Measurements from ENCODE around the gene PPFIA4.
"Not testable (repeated sequence)": the region's sequence is repeated elsewhere in the genome, so short reads cannot be mapped to it uniquely, and the experiment has no call there.

The PPFIA4 gene

DNA sequence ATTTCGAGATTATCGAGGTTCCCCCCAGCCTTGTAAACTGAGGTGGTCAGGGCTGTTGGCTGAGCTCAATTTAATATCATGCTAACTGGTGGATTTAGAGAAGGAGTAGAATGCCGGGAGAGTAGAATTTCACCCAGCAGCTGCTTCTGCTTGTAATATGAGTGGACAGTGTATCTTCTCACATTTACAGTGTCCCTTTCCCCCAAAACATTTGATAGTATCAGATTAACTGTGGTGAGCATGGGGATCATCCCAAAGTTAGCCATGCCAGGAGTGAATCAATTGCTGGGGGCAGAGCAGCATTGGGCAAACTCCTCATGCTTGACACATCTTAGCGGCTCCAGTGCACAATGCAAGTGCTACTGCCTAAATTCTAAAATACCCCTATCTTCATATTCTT lies 9.2 kb upstream of the PPFIA4 start:
- Histone ChIP-seq H3K36me3 (ENCODE audit: control insufficient read depth, insufficient read depth, low read length) (peaks cover 78% of the 10 kb centered on the region), H3K27me3 (replicated peaks; ENCODE audit: control insufficient read depth, insufficient read depth, low read length, poor library complexity, severe bottlenecking) (no peaks in the 10 kb centered on the region), H3K4me3 (ENCODE audit: insufficient read depth, low read depth, low read length, poor library complexity, severe bottlenecking) (no peak overlapping the region), H3K27ac (ENCODE audit: insufficient read depth, low read length, poor library complexity, severe bottlenecking) (no peak overlapping the region), H3K4me1 (ENCODE audit: control insufficient read depth, insufficient read depth, low read length, poor library complexity, severe bottlenecking) (no peaks in the 10 kb centered on the region), H3K9me3 (ENCODE audit: control insufficient read depth, low read length) (no peaks in the 10 kb centered on the region)
- DNase-seq: no peak

DNA sequence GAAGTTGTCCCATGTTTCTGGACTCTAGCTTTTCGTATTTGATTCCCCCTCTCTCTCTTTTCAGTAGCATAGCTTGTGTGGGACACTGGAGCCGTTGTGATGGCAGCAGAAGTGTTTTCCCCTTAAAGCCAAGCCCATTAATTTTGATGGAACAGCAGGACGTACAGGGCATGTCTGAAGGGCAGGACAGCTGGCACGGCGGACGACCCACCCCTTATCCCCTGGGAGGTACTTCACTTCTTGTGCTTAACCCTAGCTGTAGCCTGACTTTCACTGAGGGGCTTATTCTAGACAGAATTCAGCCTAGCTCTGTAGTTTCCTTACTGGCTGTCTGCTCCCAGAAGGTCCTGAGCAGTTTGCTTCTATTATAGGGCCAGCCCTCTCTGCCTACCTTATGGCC lies 8.6 kb upstream of the PPFIA4 start:
- DNase-seq: no peak
- H3K36me3 ChIP-seq (ENCODE audit: control insufficient read depth, insufficient read depth, low read length): peaks cover 79% of the 10 kb centered on the region
- no peak overlapping the region for H3K27ac ChIP-seq (ENCODE audit: insufficient read depth, low read length, poor library complexity, severe bottlenecking)

GRCh38 chr1:203022855-203023254 lies 3.4 kb upstream of the PPFIA4 start:
- H3K36me3 ChIP-seq (ENCODE audit: control insufficient read depth, insufficient read depth, low read length): peaks cover 39% of the 10 kb centered on the region
- not testable (repeated sequence) for H3K27ac ChIP-seq (ENCODE audit: insufficient read depth, low read length, poor library complexity, severe bottlenecking); H3K4me3 ChIP-seq (ENCODE audit: insufficient read depth, low read depth, low read length, poor library complexity, severe bottlenecking); H3K4me1 ChIP-seq (ENCODE audit: control insufficient read depth, insufficient read depth, low read length, poor library complexity, severe bottlenecking); H3K27me3 ChIP-seq (replicated peaks; ENCODE audit: control insufficient read depth, insufficient read depth, low read length, poor library complexity, severe bottlenecking); H3K9me3 ChIP-seq (ENCODE audit: control insufficient read depth, low read length); DNase-seq

More for the DNA sequence above, 8.6 kb upstream of the PPFIA4 start:
- no peaks in the 10 kb centered on the region for H3K27me3 ChIP-seq (replicated peaks; ENCODE audit: control insufficient read depth, insufficient read depth, low read length, poor library complexity, severe bottlenecking)
- no peak overlapping the region for H3K4me3 ChIP-seq (ENCODE audit: insufficient read depth, low read depth, low read length, poor library complexity, severe bottlenecking)
- H3K9me3 ChIP-seq (ENCODE audit: control insufficient read depth, low read length): no peaks in the 10 kb centered on the region
- H3K4me1 ChIP-seq (ENCODE audit: control insufficient read depth, insufficient read depth, low read length, poor library complexity, severe bottlenecking): no peaks in the 10 kb centered on the region

- DNase-seq: no peak
- Histone ChIP-seq H3K36me3 (ENCODE audit: control insufficient read depth, insufficient read depth, low read length) (peaks cover 20% of the 10 kb centered on the region), H3K9me3 (ENCODE audit: control insufficient read depth, low read length) (no peaks in the 10 kb centered on the region), H3K4me3 (ENCODE audit: insufficient read depth, low read depth, low read length, poor library complexity, severe bottlenecking) (no peak overlapping the region), H3K27ac (ENCODE audit: insufficient read depth, low read length, poor library complexity, severe bottlenecking) (peak overlapping the region; percentile 43), H3K27me3 (replicated peaks; ENCODE audit: control insufficient read depth, insufficient read depth, low read length, poor library complexity, severe bottlenecking) (no peaks in the 10 kb centered on the region), H3K4me1 (ENCODE audit: control insufficient read depth, insufficient read depth, low read length, poor library complexity, severe bottlenecking) (peaks cover 10% of the 10 kb centered on the region)
These were observed 633 bp upstream of the PPFIA4 start for GRCh38 chr1:203025686-203026030.

DNA sequence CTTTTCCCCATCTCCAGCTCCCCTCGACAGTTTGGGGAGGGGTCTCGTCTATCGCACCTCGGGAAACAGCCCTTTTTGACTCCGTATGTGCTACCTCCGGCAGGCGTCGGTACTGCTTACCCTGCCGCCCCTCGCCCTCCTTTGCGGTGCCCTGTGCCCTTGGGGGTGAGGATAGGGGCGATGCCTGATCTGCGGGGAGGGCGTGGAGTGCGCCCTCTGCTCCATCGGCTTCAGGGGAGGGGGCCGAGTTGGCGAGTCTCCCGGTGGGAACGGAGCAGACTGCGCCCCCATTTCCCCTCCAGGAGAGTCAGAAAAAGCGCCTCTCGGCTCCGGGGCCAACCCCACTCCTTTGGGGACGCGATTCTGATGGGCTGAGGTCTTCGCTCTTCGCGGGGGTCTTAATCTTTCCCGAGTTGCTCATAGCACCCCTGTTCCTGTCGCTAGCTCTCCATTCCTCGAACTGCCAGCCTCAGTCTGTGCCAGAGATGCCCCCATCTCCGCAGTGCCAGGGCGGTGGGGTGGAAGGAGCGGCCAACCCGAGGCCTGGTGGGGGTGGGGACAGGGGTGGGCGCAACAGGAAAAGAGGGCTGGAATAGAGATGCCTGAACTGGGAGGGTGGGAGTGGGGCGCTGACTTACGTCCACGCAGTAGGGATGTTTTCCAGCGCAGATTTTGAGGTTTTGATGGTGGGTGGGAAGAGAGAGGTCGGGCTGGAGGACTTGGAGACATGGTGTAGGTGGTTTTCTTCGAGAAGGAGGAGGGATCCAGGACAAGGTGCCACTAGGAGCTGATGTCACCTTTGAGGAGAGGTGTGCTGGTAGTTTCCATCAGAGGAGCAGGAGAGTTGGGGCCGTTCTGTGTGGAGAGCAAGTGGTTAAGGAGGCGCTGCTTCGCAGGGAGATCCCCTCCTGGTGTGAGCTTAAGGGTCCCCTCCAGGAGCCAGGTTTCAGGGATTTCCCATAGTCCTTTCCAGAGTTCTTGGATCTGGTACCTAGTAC lies 674 bp downstream of the PPFIA4 start:
- Histone ChIP-seq H3K4me1 (ENCODE audit: control insufficient read depth, insufficient read depth, low read length, poor library complexity, severe bottlenecking) (peaks cover 10% of the 10 kb centered on the region), H3K9me3 (ENCODE audit: control insufficient read depth, low read length) (no peaks in the 10 kb centered on the region), H3K4me3 (ENCODE audit: insufficient read depth, low read depth, low read length, poor library complexity, severe bottlenecking) (peak overlapping the region; percentile 73), H3K36me3 (ENCODE audit: control insufficient read depth, insufficient read depth, low read length) (peaks cover 8% of the 10 kb centered on the region), H3K27me3 (replicated peaks; ENCODE audit: control insufficient read depth, insufficient read depth, low read length, poor library complexity, severe bottlenecking) (no peaks in the 10 kb centered on the region), H3K27ac (ENCODE audit: insufficient read depth, low read length, poor library complexity, severe bottlenecking) (peak overlapping the region; percentile 42)
- no peak for DNase-seq

DNA sequence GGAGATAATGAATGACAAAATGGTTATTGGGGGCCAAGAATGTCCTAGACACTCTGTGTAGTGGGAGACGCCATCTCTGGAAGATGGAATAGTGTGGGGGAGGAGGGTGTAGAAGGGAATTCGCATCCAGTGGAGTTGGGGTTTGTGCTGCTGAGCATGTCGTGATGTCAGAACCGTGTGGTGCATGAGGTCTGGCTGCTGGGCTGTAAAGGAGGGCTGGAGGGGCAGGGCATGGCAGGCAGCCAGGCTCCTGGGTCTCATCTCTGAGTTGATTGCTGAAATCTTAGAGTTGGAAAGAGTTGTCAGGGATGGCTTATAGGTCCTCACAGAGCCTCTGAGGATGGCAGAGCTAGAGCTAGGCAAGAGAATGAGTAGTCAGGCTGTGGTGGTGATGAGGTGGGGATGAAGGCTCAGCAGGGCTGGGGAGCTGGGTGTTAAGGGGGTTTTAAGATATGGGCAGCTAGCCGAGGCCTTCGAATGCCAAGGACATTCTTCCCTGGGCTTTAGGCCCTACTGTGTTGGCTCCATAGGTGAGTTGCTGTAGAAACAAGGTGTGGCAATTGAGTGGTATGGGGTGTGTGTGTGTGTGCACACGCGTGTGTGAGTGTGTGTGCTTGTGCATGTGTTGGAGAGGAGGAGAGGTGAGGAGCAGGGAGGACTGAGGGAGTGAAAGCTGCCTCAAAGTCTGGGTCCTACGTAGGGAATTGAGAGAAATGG lies 1.9 kb downstream of the PPFIA4 start:
- peaks cover 3% of the 10 kb centered on the region for H3K36me3 ChIP-seq (ENCODE audit: control insufficient read depth, insufficient read depth, low read length)
- peaks cover 10% of the 10 kb centered on the region for H3K4me1 ChIP-seq (ENCODE audit: control insufficient read depth, insufficient read depth, low read length, poor library complexity, severe bottlenecking)
- no peaks in the 10 kb centered on the region for H3K27me3 ChIP-seq (replicated peaks; ENCODE audit: control insufficient read depth, insufficient read depth, low read length, poor library complexity, severe bottlenecking)
- H3K4me3 ChIP-seq (ENCODE audit: insufficient read depth, low read depth, low read length, poor library complexity, severe bottlenecking): no peak overlapping the region
- no peak for DNase-seq
- H3K9me3 ChIP-seq (ENCODE audit: control insufficient read depth, low read length): no peaks in the 10 kb centered on the region
- no peak overlapping the region for H3K27ac ChIP-seq (ENCODE audit: insufficient read depth, low read length, poor library complexity, severe bottlenecking)

DNA sequence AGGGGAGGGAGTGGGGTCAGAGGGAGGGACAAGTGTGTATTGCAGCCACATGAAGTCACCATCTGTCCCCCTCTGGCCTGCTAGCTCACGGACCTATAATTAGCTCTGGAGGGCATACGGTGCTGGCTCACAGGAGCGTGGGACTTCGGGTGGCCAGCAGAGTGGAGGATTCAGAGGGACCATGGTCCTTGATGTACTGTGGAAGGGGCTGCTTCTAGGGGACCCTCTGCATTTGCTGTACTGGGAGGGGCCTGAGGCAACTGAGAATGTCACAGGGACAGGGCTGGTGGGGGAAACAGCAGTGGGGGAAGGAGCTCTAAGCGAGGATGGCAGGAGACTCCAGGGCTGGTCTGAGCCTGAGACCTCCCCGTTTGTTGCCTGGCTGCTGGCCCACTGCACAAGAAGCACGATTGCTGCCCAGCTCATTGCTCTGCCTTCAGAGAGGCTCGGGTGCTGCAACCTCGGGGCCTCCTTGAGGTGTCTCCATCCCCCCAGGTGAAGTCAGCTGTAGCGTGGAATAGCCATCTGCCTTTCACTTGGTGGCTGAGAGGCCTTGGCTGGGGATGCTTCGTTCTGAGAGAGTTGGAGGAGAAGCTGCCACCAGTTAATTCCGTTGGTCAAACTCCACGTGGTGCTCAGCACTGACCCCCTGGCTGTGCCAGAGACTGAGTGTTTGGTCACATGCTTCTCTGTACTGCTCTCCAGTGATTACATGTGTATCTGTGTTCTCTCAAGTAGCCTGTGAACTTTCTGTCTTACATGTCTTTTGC lies 2.7 kb downstream of the PPFIA4 start:
- H3K36me3 ChIP-seq (ENCODE audit: control insufficient read depth, insufficient read depth, low read length): no peaks in the 10 kb centered on the region
- no peak for DNase-seq
- no peaks in the 10 kb centered on the region for H3K9me3 ChIP-seq (ENCODE audit: control insufficient read depth, low read length)
- peaks cover 10% of the 10 kb centered on the region for H3K4me1 ChIP-seq (ENCODE audit: control insufficient read depth, insufficient read depth, low read length, poor library complexity, severe bottlenecking)
- no peak overlapping the region for H3K4me3 ChIP-seq (ENCODE audit: insufficient read depth, low read depth, low read length, poor library complexity, severe bottlenecking)
- H3K27ac ChIP-seq (ENCODE audit: insufficient read depth, low read length, poor library complexity, severe bottlenecking): no peak overlapping the region
- no peaks in the 10 kb centered on the region for H3K27me3 ChIP-seq (replicated peaks; ENCODE audit: control insufficient read depth, insufficient read depth, low read length, poor library complexity, severe bottlenecking)

- no peak for DNase-seq
- H3K4me3 ChIP-seq (ENCODE audit: insufficient read depth, low read depth, low read length, poor library complexity, severe bottlenecking): no peak overlapping the region
- H3K4me1 ChIP-seq (ENCODE audit: control insufficient read depth, insufficient read depth, low read length, poor library complexity, severe bottlenecking): peaks cover 10% of the 10 kb centered on the region
- no peaks in the 10 kb centered on the region for H3K9me3 ChIP-seq (ENCODE audit: control insufficient read depth, low read length)
- H3K36me3 ChIP-seq (ENCODE audit: control insufficient read depth, insufficient read depth, low read length): no peaks in the 10 kb centered on the region
- no peaks in the 10 kb centered on the region for H3K27me3 ChIP-seq (replicated peaks; ENCODE audit: control insufficient read depth, insufficient read depth, low read length, poor library complexity, severe bottlenecking)
- no peak overlapping the region for H3K27ac ChIP-seq (ENCODE audit: insufficient read depth, low read length, poor library complexity, severe bottlenecking)
These were observed 5.2 kb downstream of the PPFIA4 start for GRCh38 chr1:203031467-203031866.

GRCh38 chr1:203033287-203033686 lies 7.0 kb downstream of the PPFIA4 start:
- DNase-seq: no peak
- no peak overlapping the region for H3K4me3 ChIP-seq (ENCODE audit: insufficient read depth, low read depth, low read length, poor library complexity, severe bottlenecking)
- H3K4me1 ChIP-seq (ENCODE audit: control insufficient read depth, insufficient read depth, low read length, poor library complexity, severe bottlenecking): no peaks in the 10 kb centered on the region
- no peaks in the 10 kb centered on the region for H3K27me3 ChIP-seq (replicated peaks; ENCODE audit: control insufficient read depth, insufficient read depth, low read length, poor library complexity, severe bottlenecking)
- no peak overlapping the region for H3K27ac ChIP-seq (ENCODE audit: insufficient read depth, low read length, poor library complexity, severe bottlenecking)
- no peaks in the 10 kb centered on the region for H3K9me3 ChIP-seq (ENCODE audit: control insufficient read depth, low read length)
- no peaks in the 10 kb centered on the region for H3K36me3 ChIP-seq (ENCODE audit: control insufficient read depth, insufficient read depth, low read length)
